ENCODE results near the gene PGAP2. TPM values are rescaled to one million over a fixed set of nuclear protein-coding genes. Genes with fewer than 3 reads are reported as not detected.
"Not testable (repeated sequence)": the region's sequence is repeated elsewhere in the genome, so short reads cannot be mapped to it uniquely, and the experiment has no call there.

The PGAP2 gene
- total RNA-seq, 4 donors from 2014 or later, result 55.4 to 81.2 (median 66.7) TPM

DNA sequence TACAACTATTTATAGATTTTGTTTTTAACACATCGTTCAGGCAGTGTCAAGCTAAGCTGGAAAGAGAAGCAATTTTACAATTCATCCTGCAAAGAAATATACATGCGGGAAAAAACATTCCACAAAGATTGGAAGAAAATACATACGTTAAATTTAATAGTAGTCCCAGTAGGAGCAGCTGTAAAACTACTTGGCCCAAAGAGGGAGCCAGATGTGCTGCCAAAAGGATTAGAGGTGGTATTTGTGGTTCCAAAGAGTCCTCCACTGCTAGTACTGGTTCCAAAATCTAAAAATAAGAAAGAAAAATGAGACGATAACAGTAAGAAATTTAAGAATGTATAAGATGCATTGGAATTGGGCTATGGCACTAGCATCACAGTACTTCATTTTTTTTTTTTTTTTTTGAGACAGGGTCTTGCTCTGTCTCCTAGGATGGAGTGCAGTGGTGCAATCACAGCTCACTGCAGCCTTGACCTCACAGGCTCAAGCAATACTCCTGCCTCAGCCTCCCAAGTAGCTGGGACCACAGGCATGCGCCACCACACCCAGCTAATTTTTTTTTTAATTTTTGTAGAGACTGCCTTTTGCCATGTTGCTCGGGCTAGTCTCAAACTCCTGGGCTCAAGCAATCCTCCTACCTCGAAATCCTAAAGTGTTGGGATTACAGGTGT is 32.5 kb upstream of the PGAP2 start:
- TF ChIP-seq, protein P1, sequence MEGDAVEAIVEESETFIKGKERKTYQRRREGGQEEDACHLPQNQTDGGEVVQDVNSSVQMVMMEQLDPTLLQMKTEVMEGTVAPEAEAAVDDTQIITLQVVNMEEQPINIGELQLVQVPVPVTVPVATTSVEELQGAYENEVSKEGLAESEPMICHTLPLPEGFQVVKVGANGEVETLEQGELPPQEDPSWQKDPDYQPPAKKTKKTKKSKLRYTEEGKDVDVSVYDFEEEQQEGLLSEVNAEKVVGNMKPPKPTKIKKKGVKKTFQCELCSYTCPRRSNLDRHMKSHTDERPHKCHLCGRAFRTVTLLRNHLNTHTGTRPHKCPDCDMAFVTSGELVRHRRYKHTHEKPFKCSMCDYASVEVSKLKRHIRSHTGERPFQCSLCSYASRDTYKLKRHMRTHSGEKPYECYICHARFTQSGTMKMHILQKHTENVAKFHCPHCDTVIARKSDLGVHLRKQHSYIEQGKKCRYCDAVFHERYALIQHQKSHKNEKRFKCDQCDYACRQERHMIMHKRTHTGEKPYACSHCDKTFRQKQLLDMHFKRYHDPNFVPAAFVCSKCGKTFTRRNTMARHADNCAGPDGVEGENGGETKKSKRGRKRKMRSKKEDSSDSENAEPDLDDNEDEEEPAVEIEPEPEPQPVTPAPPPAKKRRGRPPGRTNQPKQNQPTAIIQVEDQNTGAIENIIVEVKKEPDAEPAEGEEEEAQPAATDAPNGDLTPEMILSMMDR (IDR thresholded peaks at IDR 0.05), result no peak
- no peak for TF ChIP-seq POLR2AphosphoS5 (IDR thresholded peaks at IDR 0.05)
- TF ChIP-seq EP300 (IDR thresholded peaks at IDR 0.05), result no peak
- TF ChIP-seq POLR2A (IDR thresholded peaks at IDR 0.05), result no peak
- DNase-seq (ENCODE audit: low spot score in 2 of 2), result no peak
- Histone ChIP-seq H3K27ac (no peak overlapping the region), H3K4me1 (no peaks in the 10 kb centered on the region), H3K27me3 (no peaks in the 10 kb centered on the region), H3K36me3 (peaks cover 83% of the 10 kb centered on the region), H3K9me3 (no peaks in the 10 kb centered on the region), H3K4me3 (no peak overlapping the region)
- WGBS, result 69% methylated on average over 7 of the region's 7 CpGs

DNA sequence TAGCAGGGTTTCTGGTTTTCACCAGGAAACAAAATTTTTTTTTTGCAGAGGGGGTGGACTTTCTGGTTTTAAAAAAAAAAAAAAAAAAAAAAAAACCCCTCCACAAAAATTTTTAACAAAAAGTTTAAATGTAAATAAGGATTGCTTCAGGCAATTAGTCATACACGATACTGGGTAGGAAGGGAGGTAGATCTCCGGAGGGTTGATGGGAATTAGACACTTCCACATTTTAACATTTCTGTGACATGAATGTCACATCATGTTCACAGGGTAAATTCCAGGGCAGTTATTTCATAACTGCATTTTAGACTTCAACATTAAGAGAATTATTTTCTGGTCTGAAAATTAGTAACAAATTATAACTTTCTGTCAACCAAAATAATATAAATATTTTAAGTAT is 26.9 kb upstream of the PGAP2 start:
- no peak for DNase-seq (ENCODE audit: low spot score in 2 of 2)
- H3K4me1 ChIP-seq, result peaks cover 7% of the 10 kb centered on the region
- H3K27ac ChIP-seq, result no peak overlapping the region
- WGBS, result 9% methylated on average over 2 of the region's 2 CpGs
- no peak overlapping the region for H3K4me3 ChIP-seq
- TF ChIP-seq EP300 (IDR thresholded peaks at IDR 0.05) (no peak), POLR2AphosphoS5 (IDR thresholded peaks at IDR 0.05) (no peak), POLR2A (IDR thresholded peaks at IDR 0.05) (no peak)
- TF ChIP-seq, protein P1 (IDR thresholded peaks at IDR 0.05), result no peak
- H3K27me3 ChIP-seq, result no peaks in the 10 kb centered on the region
- peaks cover 40% of the 10 kb centered on the region for H3K36me3 ChIP-seq
- no peaks in the 10 kb centered on the region for H3K9me3 ChIP-seq

DNA sequence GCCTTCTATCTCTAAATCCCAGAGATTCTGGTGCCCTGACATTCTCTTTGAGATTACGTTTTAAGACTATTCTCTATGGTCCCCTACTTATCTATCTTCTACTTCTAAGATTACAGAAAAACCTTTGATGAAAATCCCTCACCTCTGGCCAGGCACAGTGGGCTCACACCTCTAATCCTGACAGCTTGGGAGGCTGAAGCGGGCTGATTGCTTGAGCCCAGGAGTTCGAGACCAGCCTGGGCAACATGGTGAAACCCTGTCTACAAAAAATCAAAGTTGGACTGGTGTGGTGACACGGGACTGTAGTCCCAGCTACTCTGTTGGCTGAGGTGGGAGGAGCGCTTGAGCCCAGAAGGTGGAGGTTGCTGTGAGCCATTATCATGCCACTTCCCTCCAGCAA is 25.4 kb upstream of the PGAP2 start:
- H3K9me3 ChIP-seq, result no peaks in the 10 kb centered on the region
- 91% methylated on average over 5 of the region's 5 CpGs for WGBS
- TF ChIP-seq POLR2AphosphoS5 (IDR thresholded peaks at IDR 0.05) (no peak), EP300 (IDR thresholded peaks at IDR 0.05) (no peak), POLR2A (IDR thresholded peaks at IDR 0.05) (no peak)
- TF ChIP-seq, protein P1 (IDR thresholded peaks at IDR 0.05), result no peak
- no peak for DNase-seq (ENCODE audit: low spot score in 2 of 2)
- H3K36me3 ChIP-seq, result peaks cover 30% of the 10 kb centered on the region
- no peak overlapping the region for H3K27ac ChIP-seq
- no peaks in the 10 kb centered on the region for H3K27me3 ChIP-seq
- peaks cover 15% of the 10 kb centered on the region for H3K4me1 ChIP-seq
- no peak overlapping the region for H3K4me3 ChIP-seq

DNA sequence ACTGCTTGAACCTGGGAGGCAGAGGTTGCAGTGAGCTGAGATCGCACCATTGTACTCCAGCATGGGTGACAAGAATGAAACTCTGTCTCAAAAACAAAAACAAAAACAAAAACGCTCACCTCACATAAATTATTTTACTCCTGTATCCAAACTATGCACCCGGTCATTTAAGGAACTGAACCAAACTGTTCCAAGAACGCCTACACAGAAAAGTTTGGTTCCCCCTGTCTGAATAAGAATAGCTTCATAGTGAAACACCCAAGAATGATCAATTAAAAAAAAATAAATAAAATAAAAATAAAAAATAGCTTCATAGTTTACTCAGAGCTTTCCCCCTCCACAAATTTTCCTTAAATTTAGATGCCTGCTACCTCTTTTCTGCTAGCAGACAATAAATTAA is 24.7 kb upstream of the PGAP2 start:
- no peak for DNase-seq (ENCODE audit: low spot score in 2 of 2)
- TF ChIP-seq POLR2A (IDR thresholded peaks at IDR 0.05) (no peak), POLR2AphosphoS5 (IDR thresholded peaks at IDR 0.05) (no peak), EP300 (IDR thresholded peaks at IDR 0.05) (no peak)
- TF ChIP-seq, protein P1 (IDR thresholded peaks at IDR 0.05), result no peak
- no peaks in the 10 kb centered on the region for H3K27me3 ChIP-seq
- no peak overlapping the region for H3K27ac ChIP-seq
- peaks cover 23% of the 10 kb centered on the region for H3K36me3 ChIP-seq
- 86% methylated on average over 4 of the region's 4 CpGs for WGBS
- peaks cover 15% of the 10 kb centered on the region for H3K4me1 ChIP-seq
- no peak overlapping the region for H3K4me3 ChIP-seq
- H3K9me3 ChIP-seq, result no peaks in the 10 kb centered on the region

DNA sequence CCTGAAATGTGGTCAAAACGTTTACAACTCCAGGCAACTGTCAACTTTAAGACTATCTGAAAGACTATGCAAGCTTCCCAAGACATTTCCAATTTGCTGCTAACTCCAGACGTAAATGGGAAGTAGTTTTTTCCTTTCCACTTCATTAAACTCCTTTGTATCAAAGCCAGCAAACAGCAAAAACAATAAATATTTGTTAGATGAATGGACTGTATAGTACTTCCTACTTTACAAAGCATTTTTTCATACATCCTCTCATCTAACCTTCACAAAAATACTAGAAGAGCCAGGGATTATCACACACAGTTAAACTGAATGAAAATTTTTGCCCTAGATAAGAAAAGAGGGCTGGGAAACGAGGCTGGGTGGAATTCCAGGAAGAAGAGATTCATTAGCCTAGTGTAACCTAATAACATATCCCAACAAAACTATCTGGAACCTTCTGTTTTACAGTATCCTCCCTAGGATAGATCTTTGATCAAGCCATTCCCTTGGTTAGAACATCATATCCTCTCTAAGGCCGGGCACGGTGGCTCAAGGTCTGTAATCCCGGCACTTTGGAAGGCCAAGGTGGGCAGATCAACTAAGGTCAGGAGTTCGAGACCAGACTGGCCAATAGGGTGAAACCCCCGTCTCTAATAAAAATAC is 21.5 kb upstream of the PGAP2 start:
- H3K4me1 ChIP-seq, result peaks cover 13% of the 10 kb centered on the region

DNA sequence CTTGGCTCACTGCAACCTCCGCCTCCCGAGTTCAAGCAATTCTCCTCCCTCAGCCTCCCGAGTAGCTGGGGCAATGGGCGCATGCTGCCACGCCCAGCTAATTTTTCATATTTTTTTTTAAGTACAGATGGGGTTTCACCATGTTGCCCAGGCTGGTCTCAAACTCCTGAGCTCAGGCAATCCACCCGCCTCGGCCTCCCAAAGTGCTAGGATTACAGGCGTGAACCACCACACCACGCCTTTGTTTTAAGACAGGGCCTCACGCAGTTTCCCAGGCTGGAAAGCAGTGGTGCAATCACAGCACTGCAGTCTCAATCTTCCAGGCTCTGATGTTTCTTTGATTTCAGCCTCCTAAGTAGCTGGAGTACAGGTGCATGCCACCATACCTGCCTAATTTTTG is 14.0 kb upstream of the PGAP2 start:
- Histone ChIP-seq H3K4me1 (peaks cover 25% of the 10 kb centered on the region), H3K36me3 (peaks cover 23% of the 10 kb centered on the region)
- not testable (repeated sequence) for H3K9me3 ChIP-seq; DNase-seq (ENCODE audit: low spot score in 2 of 2); H3K4me3 ChIP-seq; H3K27me3 ChIP-seq; H3K27ac ChIP-seq
- 93% methylated on average over 10 of the region's 10 CpGs for WGBS

More for the DNA sequence above, 21.5 kb upstream of the PGAP2 start:
- H3K4me3 ChIP-seq, result no peak overlapping the region
- H3K9me3 ChIP-seq, result no peaks in the 10 kb centered on the region
- no peak for TF ChIP-seq POLR2A (IDR thresholded peaks at IDR 0.05)
- no peak for TF ChIP-seq POLR2AphosphoS5 (IDR thresholded peaks at IDR 0.05)
- TF ChIP-seq, protein P1 (IDR thresholded peaks at IDR 0.05), result no peak
- TF ChIP-seq EP300 (IDR thresholded peaks at IDR 0.05), result no peak
- no peaks in the 10 kb centered on the region for H3K27me3 ChIP-seq
- peaks cover 14% of the 10 kb centered on the region for H3K36me3 ChIP-seq
- no peak overlapping the region for H3K27ac ChIP-seq
- 68% methylated on average over 8 of the region's 8 CpGs for WGBS
- DNase-seq (ENCODE audit: low spot score in 2 of 2), result no peak

Measured in suprapubic skin (tissue), 4 donors.